Lower lobe of right lung (tissue), 2 donors: ENCODE results near the gene MTMR10. TPM values are rescaled to one million over a fixed set of nuclear protein-coding genes. Genes with fewer than 3 reads are reported as not detected.

Experiments used
- ATAC-seq, 2 donors: fragments of 200-7000 bp; cut with Tn5 transposase; one replicate each; pipeline ENCODE4 v1.9.1; 2020 to 2022; ENCODE audit warnings: mild to moderate bottlenecking in 2 of 2, moderate library complexity in 2 of 2
- DNase-seq: peaks from one replicate; pipeline ENCODE4 v3.0.0-alpha.2; 2020
- H3K27ac ChIP-seq: fragments of 200-600 bp; one replicate; pipeline ENCODE4 v1.8.0; 2022
- H3K27me3 ChIP-seq: fragments of 200-600 bp; one replicate; pipeline ENCODE4 v1.8.0; 2022; ENCODE audit warnings: low read depth
- H3K36me3 ChIP-seq: fragments of 200-600 bp; one replicate; pipeline ENCODE4 v1.8.0; 2022; ENCODE audit warnings: mild to moderate bottlenecking
- H3K4me1 ChIP-seq: fragments of 200-600 bp; one replicate; pipeline ENCODE4 v1.8.0; 2022
- H3K4me3 ChIP-seq: fragments of 200-600 bp; one replicate; pipeline ENCODE4 v1.8.0; 2022; ENCODE audit warnings: mild to moderate bottlenecking
- H3K9me3 ChIP-seq: fragments of 200-600 bp; one replicate; pipeline ENCODE4 v1.8.0; 2022
- CTCF ChIP-seq: fragments of 200-600 bp; IDR thresholded peaks from one replicate; pipeline ENCODE4 v1.8.0; 2022; ENCODE audit warnings: antibody characterized with exemption, mild to moderate bottlenecking
- intact Hi-C: fragments of 100-400 bp; cut with DNase I; formaldehyde crosslinking; loops from one replicate; pipeline ENCODE4 v1.11.0; 2022
- total RNA-seq: library from RNA; stranded (reverse); fragmentation: NEBNext Ultra II Directional; extraction: Animal tissue kit (Norgen Biotek cat#: 25700); gene quantifications from one replicate; pipeline ENCODE4 v1.2.1, GENCODE V29; 2021
- donor health status: DM: no; HTN: yes; CAD: no; lungs with severe emphysema.

MTMR10 gene
- total RNA-seq, 1 donor from 2014 or later, result 42.4 TPM

- no peak for TF ChIP-seq CTCF
- Histone ChIP-seq H3K27ac (peak within 1 kb of the TSS; percentile 76), H3K4me1 (peaks cover 13% of the 10 kb centered on the region), H3K9me3 (no peaks in the 10 kb centered on the region), H3K4me3 (peak within 1 kb of the TSS; percentile 76), H3K36me3 (peaks cover under 1% of the 10 kb centered on the region), H3K27me3 (no peaks in the 10 kb centered on the region)
- peak; percentile 91 for DNase-seq
- peak; percentile 99 for ATAC-seq
- intact Hi-C loops, result no loop called here
Observed at GRCh38 chr15:30903497-30904187, 87.8 kb downstream of the MTMR10 start, which contains the start of gene FAN1. TSS of gene FAN1 (plus strand) at chr15:30903915. CDS start at chr15:30904664, 749 bp downstream.

- no peak for TF ChIP-seq CTCF
- no peaks in the 10 kb centered on the region for H3K27me3 ChIP-seq
- intact Hi-C loops, result no loop called here
- H3K27ac ChIP-seq, result no peak overlapping the region
- DNase-seq (no peak), ATAC-seq (no peak)
- peaks cover 13% of the 10 kb centered on the region for H3K4me1 ChIP-seq
- H3K4me3 ChIP-seq, result no peak overlapping the region
- H3K36me3 ChIP-seq, result no peaks in the 10 kb centered on the region
- no peaks in the 10 kb centered on the region for H3K9me3 ChIP-seq
Observed at GRCh38 chr15:30901889-30902288, 89.5 kb downstream of the MTMR10 start.

GRCh38 chr15:30896211-30896606 lies 95.2 kb downstream of the MTMR10 start:
- DNase-seq (no peak), ATAC-seq (no peak)
- no peak for TF ChIP-seq CTCF
- Histone ChIP-seq H3K36me3 (no peaks in the 10 kb centered on the region), H3K27me3 (no peaks in the 10 kb centered on the region), H3K9me3 (no peaks in the 10 kb centered on the region), H3K4me3 (no peak overlapping the region), H3K4me1 (no peaks in the 10 kb centered on the region), H3K27ac (no peak overlapping the region)
- intact Hi-C loops, result no loop called here

- no peak for ATAC-seq
- no peak overlapping the region for H3K4me3 ChIP-seq
Observed at GRCh38 chr15:30895461-30896210, 95.8 kb downstream of the MTMR10 start.

GRCh38 chr15:30889196-30889595 lies 102.2 kb downstream of the MTMR10 start:
- ATAC-seq, result no peak
- Histone ChIP-seq H3K27ac (no peak overlapping the region), H3K4me3 (no peak overlapping the region), H3K27me3 (no peaks in the 10 kb centered on the region), H3K36me3 (no peaks in the 10 kb centered on the region), H3K9me3 (no peaks in the 10 kb centered on the region), H3K4me1 (no peaks in the 10 kb centered on the region)
- intact Hi-C loops, result no loop called here
- no peak for TF ChIP-seq CTCF
- no peak for DNase-seq

More at GRCh38 chr15:30895461-30896210, 95.8 kb downstream of the MTMR10 start:
- no peak overlapping the region for H3K27ac ChIP-seq
- H3K36me3 ChIP-seq, result no peaks in the 10 kb centered on the region
- no peaks in the 10 kb centered on the region for H3K9me3 ChIP-seq
- no peak for DNase-seq
- no peak for TF ChIP-seq CTCF
- intact Hi-C loops, result no loop called here
- H3K4me1 ChIP-seq, result no peaks in the 10 kb centered on the region
- H3K27me3 ChIP-seq, result no peaks in the 10 kb centered on the region

Other genes starting within 250 kb of the MTMR10 start
- gene FAN1, start 87.7 kb downstream of the MTMR10 start, total RNA-seq, result 20.9 TPM
- gene TRPM1, start 110.1 kb upstream of the MTMR10 start, total RNA-seq, result not detected